IPS DF 4.7 (cell line): ENCODE results near the gene TMBIM1.
"Not testable (repeated sequence)": the region's sequence is repeated elsewhere in the genome, so short reads cannot be mapped to it uniquely, and the experiment has no call there.

Source experiments
- DNase-seq: peaks from one replicate; pipeline ENCODE4 v3.0.0-alpha.2; 2013; ENCODE audit warnings: low spot score; ENCODE audit errors: extremely low read depth

TMBIM1 gene

DNA sequence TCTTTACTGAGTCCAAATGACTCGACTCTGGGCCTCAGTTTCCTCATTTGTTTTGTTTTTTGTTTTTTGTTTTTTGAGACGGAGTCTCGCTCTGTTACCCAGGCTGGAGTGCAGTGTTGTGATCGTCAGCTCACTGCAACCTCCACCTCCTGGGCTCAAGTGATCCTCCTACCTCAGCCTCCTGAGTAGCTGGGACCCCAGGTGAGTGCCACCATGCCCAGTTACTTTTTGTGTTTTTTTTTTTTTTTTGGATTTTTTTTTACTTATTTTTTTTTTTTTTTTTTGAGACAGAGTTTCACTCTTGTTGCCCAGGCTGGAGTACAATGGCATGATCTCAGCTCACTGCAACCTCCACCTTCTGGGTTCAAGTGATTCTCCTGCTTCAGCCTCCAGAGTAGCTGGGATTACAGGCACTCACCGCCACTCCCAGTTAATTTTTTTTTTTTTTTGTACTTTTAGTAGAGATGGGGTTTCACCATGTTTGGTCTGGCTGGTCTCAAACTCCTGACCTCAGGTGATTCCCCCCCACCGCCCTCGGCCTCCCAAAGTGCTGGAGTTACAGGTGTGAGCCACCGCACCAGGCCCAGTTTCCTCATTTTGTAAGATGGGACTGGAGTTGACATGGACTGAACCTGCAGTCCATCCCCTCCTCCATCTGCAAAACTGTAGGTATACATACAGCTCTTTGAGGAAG, 18.9 kb downstream of the TMBIM1 start:
- DNase-seq = not testable (repeated sequence)

DNA sequence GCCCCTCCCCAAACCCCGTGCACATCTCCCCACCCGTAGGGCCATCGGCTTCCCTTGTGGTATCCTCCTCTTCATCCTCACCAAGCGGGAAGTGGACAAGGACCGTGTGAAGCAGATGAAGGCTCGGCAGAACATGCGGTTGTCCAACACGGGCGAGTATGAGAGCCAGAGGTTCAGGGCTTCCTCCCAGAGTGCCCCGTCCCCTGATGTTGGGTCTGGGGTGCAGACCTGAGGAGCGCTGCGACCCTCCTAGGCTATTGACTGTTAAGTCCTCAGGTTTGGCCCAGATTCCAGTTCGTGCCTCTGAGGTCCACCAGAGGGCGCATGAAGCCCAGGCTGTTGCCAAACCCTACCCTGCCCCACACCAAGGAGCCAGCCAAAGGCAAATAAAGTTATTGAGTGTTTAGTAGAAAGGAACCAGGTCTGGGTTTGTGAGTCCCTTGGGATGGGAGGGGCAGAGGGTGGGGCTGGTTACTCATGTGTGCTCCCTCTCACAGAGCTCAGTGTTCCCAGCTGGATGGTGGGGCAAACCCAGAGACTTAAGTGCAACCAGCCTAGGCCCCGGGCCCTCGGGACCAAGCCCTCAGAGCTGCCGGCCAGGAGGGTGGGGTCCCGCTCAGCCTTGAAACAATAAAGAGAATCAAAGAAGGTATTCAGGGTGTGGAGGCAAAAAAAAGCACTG, 19.6 kb downstream of the TMBIM1 start:
- DNase-seq = no peak

DNA sequence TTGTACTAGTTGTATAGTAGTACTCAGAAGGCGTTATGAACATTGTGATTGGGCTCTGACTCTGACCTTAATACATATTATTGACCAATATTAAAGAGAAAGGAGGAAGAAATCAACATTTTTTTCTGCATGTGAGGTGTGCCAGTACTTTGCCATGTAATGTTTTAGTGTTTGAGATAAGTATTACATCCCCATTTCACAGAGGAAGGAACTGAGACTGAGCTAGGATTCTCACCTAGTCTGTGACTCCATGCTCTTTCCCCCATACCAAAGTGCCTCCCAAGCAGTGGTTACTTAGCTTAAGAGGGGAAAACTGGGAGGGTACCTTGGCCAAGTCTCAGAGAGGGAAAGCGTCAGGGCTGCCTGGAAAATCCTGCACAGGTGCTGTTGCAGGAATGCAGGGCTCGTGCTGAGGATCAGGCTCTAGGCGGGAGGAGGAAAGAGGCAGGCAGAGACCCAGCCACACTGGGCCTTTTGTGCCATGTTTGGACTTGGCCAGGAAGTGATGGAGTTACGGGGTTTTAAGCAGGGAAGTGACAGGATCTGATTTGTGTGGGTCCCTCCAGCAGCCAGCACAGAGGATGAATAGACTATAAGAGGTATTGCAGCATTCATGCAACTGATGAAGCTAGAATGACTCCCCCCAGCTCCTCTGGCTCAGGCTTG, 20.3 kb downstream of the TMBIM1 start:
- DNase-seq = no peak

DNA sequence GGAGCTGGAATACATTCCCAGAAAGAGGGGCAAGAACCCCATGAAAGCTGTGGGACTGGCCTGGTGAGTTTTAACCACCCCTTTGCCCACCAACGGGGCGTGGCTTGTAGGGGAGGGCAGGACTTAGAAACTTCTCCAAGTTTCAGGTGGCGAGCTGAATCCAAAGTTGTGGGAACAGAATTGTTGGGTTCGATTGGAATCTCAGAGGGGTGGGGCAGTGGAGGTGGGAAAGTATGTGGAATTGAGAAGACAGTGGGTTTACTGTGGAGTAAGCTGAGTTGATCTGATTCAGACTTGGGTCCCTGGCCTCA, 20.9 kb downstream of the TMBIM1 start:
- DNase-seq = no peak

DNA sequence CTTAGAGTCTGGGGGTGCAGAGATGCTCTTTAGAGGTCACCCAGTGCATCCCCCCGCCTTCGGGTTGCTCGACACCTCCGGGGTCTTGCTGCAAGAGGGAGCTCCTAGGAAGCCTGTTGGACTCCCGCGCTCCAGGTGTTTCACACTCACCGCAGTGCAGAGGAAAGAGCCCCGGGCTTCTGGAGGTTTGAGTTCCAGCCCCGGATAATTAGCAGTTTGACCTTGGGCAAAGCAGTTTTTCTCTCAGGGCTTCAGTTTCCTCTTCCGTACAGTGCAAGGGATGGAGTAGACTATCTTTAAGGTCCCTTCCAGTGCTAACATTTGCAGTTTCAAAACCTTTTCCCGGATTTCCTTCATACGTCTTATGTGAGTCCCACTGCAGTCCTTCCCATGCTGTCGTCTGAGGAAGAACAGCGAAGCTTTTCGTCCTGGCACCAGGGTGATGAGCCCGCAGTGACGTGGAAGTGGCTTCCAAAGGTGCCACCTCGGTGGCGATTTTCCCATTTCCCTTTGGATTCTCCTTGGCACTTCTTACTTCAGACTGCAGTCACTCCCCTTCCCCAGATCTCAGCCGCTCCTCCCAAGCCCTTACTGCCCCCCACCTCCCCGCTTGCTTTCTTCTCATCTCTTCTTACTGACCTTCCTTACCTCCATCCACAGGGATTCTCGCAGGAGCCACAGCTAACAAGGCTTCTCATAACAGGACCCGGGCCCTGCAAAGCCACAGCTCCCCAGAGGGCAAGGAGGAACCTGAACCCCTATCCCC, 21.4 kb downstream of the TMBIM1 start:
- DNase-seq = no peak

DNA sequence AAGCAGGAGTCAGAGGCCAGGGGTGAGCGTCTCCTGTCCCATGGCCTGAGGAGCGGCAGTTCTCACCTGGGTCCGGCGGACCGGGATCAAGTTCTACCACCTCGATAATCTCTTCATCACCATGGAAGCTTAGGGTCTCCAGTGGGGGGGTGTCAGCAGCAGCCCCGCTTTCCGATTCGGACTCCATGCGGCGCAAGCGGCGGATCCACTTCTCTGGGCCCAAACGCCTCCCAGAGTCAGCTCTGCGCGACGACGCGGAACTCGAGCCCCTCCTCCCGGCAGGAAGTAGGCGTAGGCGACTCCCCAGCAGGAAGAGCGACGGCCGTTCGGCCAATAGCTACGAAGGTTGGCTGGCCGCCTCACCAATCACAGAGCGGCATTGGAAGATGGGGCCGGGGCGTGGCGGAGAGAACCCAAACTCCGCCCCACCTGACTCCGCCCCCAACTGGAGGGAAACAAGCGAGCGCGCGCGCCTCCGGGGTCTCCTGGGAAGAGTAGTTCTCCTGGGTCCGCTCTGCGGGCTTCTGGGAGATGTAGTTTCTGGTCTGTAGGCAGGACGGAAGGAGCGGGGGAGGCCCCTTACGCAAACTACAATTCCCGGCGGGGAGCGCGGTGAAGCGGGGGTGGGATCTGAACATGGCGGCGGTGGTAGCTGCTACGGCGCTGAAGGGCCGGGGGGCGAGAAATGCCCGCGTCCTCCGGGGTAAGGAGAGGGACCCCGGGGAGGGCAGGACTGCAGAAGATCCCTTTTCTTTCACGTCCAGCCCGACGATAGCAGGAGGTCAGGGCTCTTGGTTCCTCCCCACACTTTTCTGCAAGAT, 22.2 kb downstream of the TMBIM1 start, which contains the start of the genes AAMP and PNKD:
Gene AAMP (minus strand): TSS at position 238 of the 821 bp plus-strand sequence. CDS start 51 bp downstream, at position 187.
Gene PNKD (plus strand): TSS at position 620 of the 821 bp plus-strand sequence. CDS start 17 bp downstream, at position 637.
- peak; percentile 90 for DNase-seq

DNA sequence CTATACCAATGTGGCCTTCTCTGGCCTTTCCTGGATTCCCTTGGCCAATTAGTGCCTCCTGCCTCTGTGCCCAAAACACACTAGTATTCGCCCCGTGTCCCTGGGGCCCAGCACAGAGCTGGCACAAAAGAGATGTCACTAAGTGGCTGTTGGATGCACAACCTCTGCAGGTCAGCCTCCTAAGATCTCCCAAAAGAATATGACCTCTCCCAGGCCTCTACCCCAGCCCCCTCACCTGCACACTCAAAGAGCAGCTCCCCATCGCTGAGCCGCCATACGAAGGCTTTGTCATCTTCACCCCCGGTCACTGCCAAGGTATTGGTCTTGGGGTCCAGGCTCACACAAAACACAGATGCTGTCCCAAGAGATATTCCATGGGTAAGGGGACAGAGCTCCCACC, 25.0 kb downstream of the TMBIM1 start:
- DNase-seq = no peak

DNA sequence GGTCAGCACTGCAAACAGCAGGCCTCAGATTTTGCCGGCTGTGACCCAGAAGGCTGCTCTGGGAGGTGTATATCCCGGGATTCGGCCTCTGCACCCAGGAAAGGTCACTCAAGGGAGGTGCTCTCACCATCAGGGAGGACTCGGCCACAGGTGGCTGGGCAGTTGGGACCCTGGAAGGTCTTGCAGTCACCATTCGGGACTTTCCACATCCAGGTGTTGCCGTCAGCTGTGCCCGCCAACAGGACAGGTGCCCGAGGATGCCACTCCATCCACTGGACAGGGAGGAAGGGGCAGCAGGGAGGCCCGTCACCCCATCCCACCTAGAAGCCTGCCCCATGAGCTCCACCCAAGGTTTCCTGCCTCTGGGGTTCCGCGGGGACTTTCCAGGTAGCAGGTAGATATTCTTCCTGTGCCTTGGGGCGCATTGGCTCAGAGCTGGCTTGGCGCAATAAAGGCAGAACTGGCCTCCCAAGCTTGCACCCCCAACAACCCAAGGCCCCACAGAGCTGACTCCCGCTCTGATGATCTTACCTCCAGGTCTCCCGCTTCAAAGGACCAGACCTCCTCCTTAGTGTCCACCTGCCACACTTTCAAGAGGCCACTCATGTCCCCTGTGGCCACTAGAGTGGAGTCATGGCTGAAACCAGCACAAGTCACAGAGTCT, 25.9 kb downstream of the TMBIM1 start:
- no peak for DNase-seq

DNA sequence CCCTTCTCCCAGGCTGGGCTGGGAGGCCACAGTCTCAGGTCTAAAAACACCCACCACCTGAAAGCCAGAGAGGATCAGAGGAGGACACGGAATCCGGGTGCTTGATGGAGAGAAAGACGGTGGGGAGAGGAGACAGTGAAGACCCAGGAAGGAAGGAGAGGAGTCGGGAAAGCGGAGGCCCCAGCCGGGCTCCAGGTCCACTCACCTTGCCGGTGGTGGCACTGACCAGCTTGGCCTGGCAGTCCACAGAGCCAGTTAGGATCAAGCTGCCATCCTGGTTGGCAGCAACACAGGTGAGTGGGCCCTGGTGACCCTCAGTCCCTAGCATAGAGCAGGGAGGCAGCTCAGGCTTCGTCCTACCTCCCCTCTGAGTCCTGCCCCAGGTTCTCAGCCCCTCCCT, 26.7 kb downstream of the TMBIM1 start:
- no peak for DNase-seq

DNA sequence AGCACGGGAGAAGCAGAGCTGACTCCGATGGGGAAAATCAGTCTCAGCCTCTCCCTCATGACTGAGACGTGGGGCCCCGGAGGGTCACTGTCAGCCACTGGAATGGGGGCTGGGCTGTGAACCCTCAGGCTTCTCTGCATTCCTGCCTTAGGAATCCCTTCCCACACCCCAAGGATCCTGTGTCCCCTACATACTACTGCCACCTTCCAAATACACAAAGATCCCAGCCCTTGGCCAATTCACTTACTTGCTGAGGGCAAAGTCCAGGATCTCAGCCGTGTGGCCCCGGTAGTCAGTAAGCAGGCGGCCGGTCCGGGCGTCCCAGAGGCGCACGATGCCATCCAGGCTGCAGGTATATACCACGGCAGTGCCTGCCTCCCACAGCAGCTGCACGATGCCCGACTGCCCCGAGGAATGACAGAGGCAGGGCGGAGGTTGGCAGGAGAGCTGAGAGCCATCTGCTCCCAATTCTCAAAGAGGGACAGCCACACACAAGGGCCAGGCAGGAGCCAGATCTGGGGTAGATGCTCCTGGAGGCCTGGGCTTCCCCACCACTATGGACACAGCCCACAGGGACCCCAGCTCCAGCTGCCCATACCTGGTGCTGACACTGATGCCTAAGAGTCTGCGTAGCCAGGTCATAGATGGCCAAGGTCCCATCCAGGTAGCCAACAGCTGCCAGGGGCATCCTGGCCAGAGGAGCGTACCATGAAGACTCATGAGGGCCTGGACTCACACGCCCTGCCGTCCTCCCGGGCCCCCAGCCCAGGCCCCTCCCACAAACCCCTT, 27.3 kb downstream of the TMBIM1 start:
- no peak for DNase-seq

DNA sequence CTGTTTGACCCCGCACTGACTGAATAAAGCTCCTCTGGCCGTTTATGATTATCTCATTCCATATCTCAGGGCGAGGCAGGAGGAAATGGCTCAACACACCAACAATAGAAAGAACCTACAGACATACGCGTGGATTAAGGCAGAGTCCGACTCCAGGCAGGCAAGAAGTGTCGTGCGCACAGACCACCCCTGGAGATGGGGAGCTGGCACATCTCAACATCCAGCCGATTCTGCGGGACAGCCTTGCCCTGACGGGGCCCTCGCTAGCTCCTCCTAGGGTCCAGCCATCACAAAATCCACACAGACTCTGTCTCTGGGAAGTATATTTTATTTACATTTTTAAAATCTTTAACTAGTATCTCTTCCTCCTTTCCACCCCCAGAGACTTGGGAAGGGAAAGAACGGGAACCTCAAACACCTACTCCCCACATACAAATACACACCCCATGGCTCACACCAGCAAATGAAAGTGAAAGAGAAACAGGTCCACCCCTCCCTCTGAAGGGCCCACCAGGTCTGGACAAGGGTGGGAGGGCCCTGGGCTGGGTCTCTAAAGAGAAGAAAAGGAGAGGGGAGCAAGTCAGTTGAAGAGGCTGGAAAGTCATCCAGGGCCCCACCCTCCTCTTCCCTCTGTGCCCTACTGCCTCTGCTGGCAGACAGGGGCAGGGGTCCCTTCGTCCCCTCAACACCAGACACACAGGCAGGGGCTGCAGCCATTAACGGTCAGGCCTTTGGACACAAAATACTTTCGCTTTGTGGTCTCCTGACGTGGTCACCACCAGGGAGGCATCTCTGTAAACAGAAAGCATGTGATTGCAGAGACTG, 28.3 kb downstream of the TMBIM1 start:
- no peak for DNase-seq

DNA sequence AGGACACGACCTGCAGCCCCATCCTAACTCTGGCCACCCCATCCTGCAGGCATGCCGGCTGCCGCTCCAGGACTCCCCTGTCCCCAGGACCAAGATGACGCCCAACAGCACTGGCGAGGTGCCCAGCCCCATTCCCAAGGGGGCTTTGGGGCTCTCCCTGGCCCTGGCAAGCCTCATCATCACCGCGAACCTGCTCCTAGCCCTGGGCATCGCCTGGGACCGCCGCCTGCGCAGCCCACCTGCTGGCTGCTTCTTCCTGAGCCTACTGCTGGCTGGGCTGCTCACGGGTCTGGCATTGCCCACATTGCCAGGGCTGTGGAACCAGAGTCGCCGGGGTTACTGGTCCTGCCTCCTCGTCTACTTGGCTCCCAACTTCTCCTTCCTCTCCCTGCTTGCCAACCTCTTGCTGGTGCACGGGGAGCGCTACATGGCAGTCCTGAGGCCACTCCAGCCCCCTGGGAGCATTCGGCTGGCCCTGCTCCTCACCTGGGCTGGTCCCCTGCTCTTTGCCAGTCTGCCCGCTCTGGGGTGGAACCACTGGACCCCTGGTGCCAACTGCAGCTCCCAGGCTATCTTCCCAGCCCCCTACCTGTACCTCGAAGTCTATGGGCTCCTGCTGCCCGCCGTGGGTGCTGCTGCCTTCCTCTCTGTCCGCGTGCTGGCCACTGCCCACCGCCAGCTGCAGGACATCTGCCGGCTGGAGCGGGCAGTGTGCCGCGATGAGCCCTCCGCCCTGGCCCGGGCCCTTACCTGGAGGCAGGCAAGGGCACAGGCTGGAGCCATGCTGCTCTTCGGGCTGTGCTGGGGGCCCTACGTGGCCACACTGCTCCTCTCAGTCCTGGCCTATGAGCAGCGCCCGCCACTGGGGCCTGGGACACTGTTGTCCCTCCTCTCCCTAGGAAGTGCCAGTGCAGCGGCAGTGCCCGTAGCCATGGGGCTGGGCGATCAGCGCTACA, 29.4 kb downstream of the TMBIM1 start:
- no peak for DNase-seq

DNA sequence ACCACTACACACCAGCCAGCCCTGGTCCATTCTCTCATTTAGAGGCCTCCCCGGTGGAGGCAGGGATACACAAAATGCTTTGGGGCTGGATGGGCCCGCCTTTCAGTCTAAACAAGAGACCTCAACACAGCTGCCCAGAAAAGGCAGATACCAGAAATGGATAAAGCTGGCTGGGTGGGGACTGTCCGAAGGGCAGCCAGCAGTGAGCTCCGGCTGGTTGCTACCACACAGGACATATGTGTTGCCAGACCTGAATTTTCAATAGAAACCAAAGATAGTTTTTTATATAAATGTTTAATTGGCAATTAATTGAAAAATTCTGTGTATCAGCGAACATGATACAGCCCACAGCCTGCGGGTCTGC, 30.1 kb downstream of the TMBIM1 start:
- DNase-seq = no peak

DNA sequence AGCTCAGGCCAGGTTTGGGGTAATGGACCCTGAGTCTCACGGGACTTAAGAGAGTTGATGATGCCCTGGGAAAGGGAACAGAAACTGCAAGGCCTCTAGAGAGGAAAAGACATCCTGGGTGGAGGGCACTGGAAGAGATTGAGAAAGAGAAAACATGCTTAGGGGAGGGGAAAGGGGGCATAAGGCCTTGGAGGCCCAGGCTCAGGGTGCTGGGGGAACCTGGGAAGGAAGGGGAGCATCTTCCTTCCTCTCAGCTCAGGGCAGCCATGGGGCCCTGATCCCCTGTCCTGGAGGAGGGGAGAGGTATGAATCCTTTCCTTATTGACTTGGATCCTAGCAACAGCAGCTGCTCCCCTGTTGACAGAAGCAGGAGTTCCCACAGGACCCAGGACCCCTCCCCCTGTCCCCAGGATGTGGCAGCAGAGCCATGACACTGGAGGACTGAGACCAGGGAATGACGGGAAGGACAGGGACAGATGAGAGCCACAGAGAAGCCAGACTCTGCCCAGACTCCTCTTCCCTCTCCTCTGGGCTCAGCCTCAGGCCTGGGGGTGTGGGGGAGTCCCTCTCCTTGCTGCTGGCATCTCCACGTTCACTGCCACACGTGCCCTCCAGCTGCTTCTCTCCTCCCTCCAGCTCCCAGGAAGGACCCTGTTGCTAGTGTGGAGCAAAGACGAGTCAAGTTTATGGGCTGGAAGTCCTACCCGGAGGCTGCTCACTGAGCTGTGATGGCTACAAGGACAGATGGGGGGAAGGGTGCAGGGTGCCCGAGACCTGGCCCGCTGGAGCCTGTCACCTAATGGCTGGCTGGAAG, 30.7 kb downstream of the TMBIM1 start:
- DNase-seq = no peak

DNA sequence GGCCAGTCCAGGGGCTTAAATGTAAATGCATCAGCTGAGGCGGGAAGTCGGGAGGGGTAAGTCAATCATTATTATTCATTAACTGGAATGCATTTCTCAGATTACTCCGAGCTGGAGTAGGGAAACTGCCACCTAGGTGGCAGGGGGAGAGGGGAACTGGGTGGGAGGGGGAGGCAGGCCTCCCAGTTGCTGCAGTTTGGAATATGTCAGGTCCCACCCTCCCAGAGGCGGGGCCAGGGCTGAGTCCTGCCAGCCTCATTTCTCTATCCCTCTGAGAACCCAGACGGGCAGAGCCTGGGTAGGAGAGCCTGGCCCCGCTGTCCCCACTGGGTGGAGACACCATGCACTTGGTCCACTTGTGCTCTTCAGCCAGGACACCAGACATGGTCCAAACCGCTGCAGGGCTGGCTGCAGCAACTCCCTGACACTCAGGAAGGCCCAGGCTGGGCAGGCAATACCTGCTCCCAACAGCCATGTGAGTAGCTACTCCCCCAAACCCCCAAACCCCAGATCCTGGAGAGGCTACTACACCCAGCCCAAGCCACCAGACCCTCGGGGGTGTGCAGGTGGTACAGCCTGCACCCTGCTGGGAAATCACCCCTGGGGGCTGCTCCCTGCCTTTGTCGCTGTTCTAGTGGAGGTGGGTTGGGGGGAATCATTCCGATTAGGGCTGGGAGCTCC, 31.4 kb downstream of the TMBIM1 start, which contains the start of gene GPBAR1:
Gene GPBAR1 (plus strand): TSS at position 274 of the 681 bp plus-strand sequence. CDS start 1,710 bp downstream, outside the sequence.
- DNase-seq = no peak

DNA sequence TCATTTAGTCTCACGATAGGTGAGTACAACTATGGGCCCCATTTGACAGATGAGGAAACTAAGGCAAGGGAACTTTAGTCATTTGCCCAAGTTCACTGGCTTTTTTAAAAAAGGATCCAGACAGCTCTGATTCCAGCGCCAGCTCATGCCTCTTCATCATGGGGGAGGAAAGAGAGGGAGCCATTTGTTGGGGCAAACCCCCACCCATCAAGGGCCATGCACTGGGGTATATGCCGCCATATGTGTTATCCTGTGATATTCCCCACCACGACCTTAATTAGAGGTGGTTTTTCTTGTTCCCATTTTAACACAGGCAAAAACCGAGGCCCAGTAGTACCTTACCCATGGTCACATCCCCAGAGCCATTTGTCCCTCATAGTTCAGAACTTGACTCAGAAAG, 32.1 kb downstream of the TMBIM1 start:
- no peak for DNase-seq
